ENCODE data around the gene DCAF16.

GRCh38 chr4:17785858-17786257 lies 24.7 kb downstream of the DCAF16 start:
- TF ChIP-seq CTCF (IDR thresholded peaks at IDR 0.05) (peak; percentile 16), EZH2 (IDR thresholded peaks at IDR 0.05) (no peak)

Data from neural progenitor cell (in vitro differentiated cells).